SK-N-SH treated with all-trans-retinoic acid at 6 μM for 48 hours (cell line): Measurements from ENCODE around the gene SUGCT.
"Not testable (repeated sequence)": the region's sequence is repeated elsewhere in the genome, so short reads cannot be mapped to it uniquely, and the experiment has no call there.

Experiments used
- ATAC-seq: fragments of 200-7000 bp; cut with Tn5 transposase; 3 replicates; pipeline ENCODE4 v1.9.1; 2020; ENCODE audit warnings: mild to moderate bottlenecking, moderate library complexity
- ARNTL ChIP-seq: fragments of 450-650 bp; formaldehyde crosslinking; IDR thresholded peaks from 2 replicates; pipeline ENCODE4 v1.5.0; 2020; ENCODE audit warnings: low read depth, mild to moderate bottlenecking, moderate library complexity, borderline replicate concordance
- BACH2 ChIP-seq: fragments of 250-450 bp; sonication (Bioruptor Pico); IDR thresholded peaks from 2 replicates; pipeline ENCODE4 v1.9.0; 2021; ENCODE audit warnings: mild to moderate bottlenecking, borderline replicate concordance
- CSDC2 ChIP-seq: fragments of 250-450 bp; sonication (Bioruptor Pico); IDR thresholded peaks from 2 replicates; pipeline ENCODE4 v1.5.0; 2020; ENCODE audit warnings: mild to moderate bottlenecking, moderate library complexity
- ESRRG ChIP-seq: fragments of 250-450 bp; sonication (Bioruptor Pico); IDR thresholded peaks from 2 replicates; pipeline ENCODE4 v1.6.1; 2021; ENCODE audit warnings: mild to moderate bottlenecking
- GLIS3 ChIP-seq: fragments of 250-450 bp; sonication (Bioruptor Pico); IDR thresholded peaks from 2 replicates; pipeline ENCODE4 v1.5.0; 2020; ENCODE audit warnings: mild to moderate bottlenecking, moderate library complexity
- ISL1 ChIP-seq: fragments of 250-450 bp; sonication (Bioruptor Pico); IDR thresholded peaks from 2 replicates; pipeline ENCODE4 v2.1.2; 2022; ENCODE audit warnings: mild to moderate bottlenecking, moderate library complexity
- OSR1 ChIP-seq: fragments of 250-450 bp; sonication (Bioruptor Pico); IDR thresholded peaks from 2 replicates; pipeline ENCODE4 v1.8.0; 2022; ENCODE audit warnings: moderate library complexity, mild to moderate bottlenecking, inconsistent platforms
- PPARA ChIP-seq: fragments of 250-450 bp; sonication (Bioruptor Pico); IDR thresholded peaks from 2 replicates; pipeline ENCODE4 v1.5.0; 2020; ENCODE audit warnings: mild to moderate bottlenecking, borderline replicate concordance
- RARB ChIP-seq: fragments of 250-450 bp; sonication (Bioruptor Pico); IDR thresholded peaks from 2 replicates; pipeline ENCODE4 v1.8.0; 2021; ENCODE audit warnings: mild to moderate bottlenecking, moderate library complexity
- SNAI2 ChIP-seq: fragments of 250-450 bp; sonication (Bioruptor Pico); IDR thresholded peaks from 2 replicates; pipeline ENCODE4 v1.5.0; 2020; ENCODE audit warnings: mild to moderate bottlenecking, moderate library complexity
- TCF4 ChIP-seq: fragments of 250-450 bp; sonication (Bioruptor Pico); IDR thresholded peaks from 2 replicates; pipeline ENCODE4 v1.8.0; 2021; ENCODE audit warnings: mild to moderate bottlenecking, moderate library complexity, borderline replicate concordance
- ZFP3 ChIP-seq: fragments of 250-450 bp; sonication (Bioruptor Pico); IDR thresholded peaks from 2 replicates; pipeline ENCODE4 v1.5.0; 2020; ENCODE audit warnings: mild to moderate bottlenecking, moderate library complexity
- ZFP30 ChIP-seq: fragments of 450-650 bp; formaldehyde crosslinking; IDR thresholded peaks from 2 replicates; pipeline ENCODE4 v1.5.0; 2022; ENCODE audit warnings: mild to moderate bottlenecking, moderate library complexity
- ZNF565 ChIP-seq: fragments of 450-650 bp; formaldehyde crosslinking; conservative IDR thresholded peaks from 2 replicates; pipeline ENCODE4 v1.5.0; 2020; ENCODE audit warnings: low read depth, mild to moderate bottlenecking, moderate library complexity
- ZNF8 ChIP-seq: fragments of 450-650 bp; formaldehyde crosslinking; IDR thresholded peaks from 2 replicates; pipeline ENCODE4 v1.5.0; 2020; ENCODE audit warnings: mild to moderate bottlenecking, moderate library complexity
- TF ChIP-seq, protein P1 (sequence below): fragments of 250-450 bp; sonication (Bioruptor Pico); IDR thresholded peaks from 2 replicates; pipeline ENCODE4 v1.8.0; 2020; ENCODE audit warnings: mild to moderate bottlenecking, moderate library complexity, borderline replicate concordance
- TF ChIP-seq, protein P2 (sequence below): fragments of 250-450 bp; sonication (Bioruptor Pico); IDR thresholded peaks from 2 replicates; pipeline ENCODE4 v1.5.1; 2020; ENCODE audit warnings: low read depth, mild to moderate bottlenecking, moderate library complexity
- TF ChIP-seq, protein P3 (sequence below): fragments of 250-450 bp; sonication (Bioruptor Pico); IDR thresholded peaks from 2 replicates; pipeline ENCODE4 v1.8.0; 2021; ENCODE audit warnings: low read depth, mild to moderate bottlenecking, moderate library complexity, borderline replicate concordance

SUGCT gene

DNA sequence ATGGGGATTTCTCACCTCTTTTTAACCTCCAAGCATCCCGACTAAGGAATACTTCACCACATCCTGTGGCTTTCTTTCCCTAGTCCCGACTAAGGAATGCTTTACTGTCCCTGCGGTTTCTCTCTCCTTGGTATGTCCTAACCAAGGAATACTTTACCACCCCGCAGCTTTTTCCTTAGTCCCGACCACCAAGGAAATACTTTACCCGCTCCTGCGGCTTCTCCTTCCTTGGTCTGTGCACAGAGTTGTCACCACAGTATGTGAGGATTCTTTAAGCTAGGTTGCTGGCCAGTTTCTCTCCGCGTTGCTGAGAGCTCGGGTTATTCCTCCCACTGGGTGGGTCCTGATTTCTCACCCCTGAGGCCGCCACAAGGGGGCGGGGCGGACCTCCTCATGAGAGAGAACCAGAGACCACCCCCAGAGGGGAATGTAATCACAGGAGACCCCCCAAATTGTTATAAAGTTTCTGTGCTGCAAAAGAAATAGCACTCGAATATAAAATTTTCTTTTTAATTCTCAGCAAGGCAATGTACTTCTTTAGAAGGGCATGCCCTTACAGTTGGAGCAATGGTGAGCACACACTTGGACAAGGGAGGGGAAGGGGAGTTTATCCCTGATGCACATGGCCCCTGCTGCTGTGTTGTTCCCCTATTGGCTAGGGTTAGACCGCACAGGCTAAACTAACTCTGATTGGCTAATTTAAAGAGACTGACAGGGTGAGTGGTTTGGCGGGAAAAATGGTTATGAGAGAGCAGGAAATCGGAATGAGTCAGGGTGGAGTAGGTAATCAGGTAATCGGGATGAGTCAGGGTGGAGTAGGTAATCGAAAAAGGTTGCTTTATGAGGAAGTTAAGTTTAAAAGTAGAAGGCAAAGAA is 12.8 kb downstream of the SUGCT start:
- ATAC-seq, result no peak
- TF ChIP-seq ESRRG (no peak), ZFP3 (CRISPR knock-in tag) (no peak), SNAI2 (CRISPR knock-in tag) (no peak), ZNF8 (no peak), CSDC2 (no peak)
- TF ChIP-seq, protein P1, sequence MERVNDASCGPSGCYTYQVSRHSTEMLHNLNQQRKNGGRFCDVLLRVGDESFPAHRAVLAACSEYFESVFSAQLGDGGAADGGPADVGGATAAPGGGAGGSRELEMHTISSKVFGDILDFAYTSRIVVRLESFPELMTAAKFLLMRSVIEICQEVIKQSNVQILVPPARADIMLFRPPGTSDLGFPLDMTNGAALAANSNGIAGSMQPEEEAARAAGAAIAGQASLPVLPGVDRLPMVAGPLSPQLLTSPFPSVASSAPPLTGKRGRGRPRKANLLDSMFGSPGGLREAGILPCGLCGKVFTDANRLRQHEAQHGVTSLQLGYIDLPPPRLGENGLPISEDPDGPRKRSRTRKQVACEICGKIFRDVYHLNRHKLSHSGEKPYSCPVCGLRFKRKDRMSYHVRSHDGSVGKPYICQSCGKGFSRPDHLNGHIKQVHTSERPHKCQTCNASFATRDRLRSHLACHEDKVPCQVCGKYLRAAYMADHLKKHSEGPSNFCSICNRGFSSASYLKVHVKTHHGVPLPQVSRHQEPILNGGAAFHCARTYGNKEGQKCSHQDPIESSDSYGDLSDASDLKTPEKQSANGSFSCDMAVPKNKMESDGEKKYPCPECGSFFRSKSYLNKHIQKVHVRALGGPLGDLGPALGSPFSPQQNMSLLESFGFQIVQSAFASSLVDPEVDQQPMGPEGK, result no peak
- TF ChIP-seq, protein P2, sequence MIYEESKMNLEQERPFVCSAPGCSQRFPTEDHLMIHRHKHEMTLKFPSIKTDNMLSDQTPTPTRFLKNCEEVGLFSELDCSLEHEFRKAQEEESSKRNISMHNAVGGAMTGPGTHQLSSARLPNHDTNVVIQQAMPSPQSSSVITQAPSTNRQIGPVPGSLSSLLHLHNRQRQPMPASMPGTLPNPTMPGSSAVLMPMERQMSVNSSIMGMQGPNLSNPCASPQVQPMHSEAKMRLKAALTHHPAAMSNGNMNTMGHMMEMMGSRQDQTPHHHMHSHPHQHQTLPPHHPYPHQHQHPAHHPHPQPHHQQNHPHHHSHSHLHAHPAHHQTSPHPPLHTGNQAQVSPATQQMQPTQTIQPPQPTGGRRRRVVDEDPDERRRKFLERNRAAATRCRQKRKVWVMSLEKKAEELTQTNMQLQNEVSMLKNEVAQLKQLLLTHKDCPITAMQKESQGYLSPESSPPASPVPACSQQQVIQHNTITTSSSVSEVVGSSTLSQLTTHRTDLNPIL (CRISPR knock-in tag), result no peak

DNA sequence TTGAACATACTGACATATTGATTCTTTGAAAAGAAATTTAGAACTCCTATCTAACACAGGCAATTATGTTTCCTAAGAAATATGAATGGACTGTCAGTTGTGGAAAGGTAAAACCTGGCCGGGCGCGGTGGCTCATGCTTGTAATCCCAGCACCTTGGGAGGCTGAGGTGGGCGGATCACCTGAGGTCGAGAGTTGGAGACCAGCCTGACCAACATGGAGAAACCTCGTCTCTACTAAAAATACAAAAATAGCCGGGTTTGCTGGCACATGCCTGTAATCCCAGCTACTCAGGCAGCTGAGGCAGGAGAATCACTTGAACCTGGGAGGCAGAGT is 13.4 kb downstream of the SUGCT start:
- not testable (repeated sequence) for ATAC-seq

DNA sequence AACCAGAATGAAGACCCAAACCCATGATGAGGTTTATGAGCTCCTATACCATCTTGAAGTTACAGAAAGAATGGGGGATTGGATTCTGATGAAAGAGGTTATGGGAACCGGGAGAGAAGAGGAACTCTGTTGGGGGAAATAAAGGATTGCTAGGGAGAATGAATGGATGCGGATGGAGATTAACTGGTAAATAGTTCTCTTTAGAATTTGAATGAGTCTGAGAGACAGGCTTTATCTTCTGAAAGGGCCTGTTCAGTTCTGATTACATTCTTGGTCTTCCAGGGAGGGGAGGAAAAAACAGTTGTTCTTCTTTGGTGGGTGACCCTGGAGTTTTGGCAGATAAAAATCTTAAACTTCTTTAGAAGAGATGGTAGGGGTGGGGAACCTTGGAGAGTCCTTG is 13.9 kb downstream of the SUGCT start:
- TF ChIP-seq ZFP30 (CRISPR knock-in tag), result no peak
- TF ChIP-seq ZNF565 (CRISPR knock-in tag), result no peak
- TF ChIP-seq, protein P3, sequence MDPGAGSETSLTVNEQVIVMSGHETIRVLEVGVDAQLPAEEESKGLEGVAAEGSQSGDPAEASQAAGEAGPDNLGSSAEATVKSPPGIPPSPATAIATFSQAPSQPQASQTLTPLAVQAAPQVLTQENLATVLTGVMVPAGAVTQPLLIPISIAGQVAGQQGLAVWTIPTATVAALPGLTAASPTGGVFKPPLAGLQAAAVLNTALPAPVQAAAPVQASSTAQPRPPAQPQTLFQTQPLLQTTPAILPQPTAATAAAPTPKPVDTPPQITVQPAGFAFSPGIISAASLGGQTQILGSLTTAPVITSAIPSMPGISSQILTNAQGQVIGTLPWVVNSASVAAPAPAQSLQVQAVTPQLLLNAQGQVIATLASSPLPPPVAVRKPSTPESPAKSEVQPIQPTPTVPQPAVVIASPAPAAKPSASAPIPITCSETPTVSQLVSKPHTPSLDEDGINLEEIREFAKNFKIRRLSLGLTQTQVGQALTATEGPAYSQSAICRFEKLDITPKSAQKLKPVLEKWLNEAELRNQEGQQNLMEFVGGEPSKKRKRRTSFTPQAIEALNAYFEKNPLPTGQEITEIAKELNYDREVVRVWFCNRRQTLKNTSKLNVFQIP (CRISPR knock-in tag), result no peak
- TF ChIP-seq, protein P1, result no peak
- no peak for TF ChIP-seq ARNTL (CRISPR knock-in tag)
- no peak for TF ChIP-seq ESRRG
- TF ChIP-seq TCF4 (CRISPR knock-in tag), result no peak
- no peak for TF ChIP-seq OSR1 (CRISPR knock-in tag)
- no peak for ATAC-seq

DNA sequence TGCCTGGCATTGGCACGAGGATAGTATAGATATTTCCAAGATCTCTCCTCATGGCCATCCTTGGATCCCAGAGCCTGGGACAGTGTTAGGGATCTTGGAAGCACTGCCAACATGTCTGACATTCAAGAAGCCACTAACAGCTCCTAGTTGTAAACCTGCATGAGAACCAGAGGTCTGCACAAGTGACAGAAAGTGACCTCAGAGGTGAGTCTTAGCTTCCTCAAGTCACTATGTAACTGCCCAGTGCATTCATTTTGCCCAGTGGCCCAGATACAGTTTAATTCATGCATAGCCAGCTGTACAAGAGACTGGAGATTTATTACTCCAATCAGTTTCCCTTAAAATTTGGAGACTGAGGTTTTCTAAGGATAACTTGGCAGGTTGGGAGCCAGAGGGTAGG is 16.7 kb downstream of the SUGCT start:
- ATAC-seq, result no peak
- TF ChIP-seq ZFP30 (CRISPR knock-in tag) (no peak), BACH2 (no peak), PPARA (CRISPR knock-in tag) (no peak), CSDC2 (no peak), RARB (CRISPR knock-in tag) (no peak), ESRRG (no peak), SNAI2 (CRISPR knock-in tag) (no peak), ISL1 (CRISPR knock-in tag) (no peak), GLIS3 (CRISPR knock-in tag) (no peak), OSR1 (CRISPR knock-in tag) (no peak), ZNF565 (CRISPR knock-in tag) (no peak), ZNF8 (no peak)
- TF ChIP-seq, protein P3 (CRISPR knock-in tag), result no peak
- TF ChIP-seq, protein P2 (CRISPR knock-in tag), result no peak
- TF ChIP-seq, protein P1, result no peak
